NCI-H1436 treated with DMSO at 0.1 percent for 48 hours (cell line): Measurements from ENCODE around the gene UPP2.

Experiments used
- DNase-seq: peaks from one replicate; lab custom pipeline; 2025; lab: John Stamatoyannopoulos, UW

Gene UPP2

DNA sequence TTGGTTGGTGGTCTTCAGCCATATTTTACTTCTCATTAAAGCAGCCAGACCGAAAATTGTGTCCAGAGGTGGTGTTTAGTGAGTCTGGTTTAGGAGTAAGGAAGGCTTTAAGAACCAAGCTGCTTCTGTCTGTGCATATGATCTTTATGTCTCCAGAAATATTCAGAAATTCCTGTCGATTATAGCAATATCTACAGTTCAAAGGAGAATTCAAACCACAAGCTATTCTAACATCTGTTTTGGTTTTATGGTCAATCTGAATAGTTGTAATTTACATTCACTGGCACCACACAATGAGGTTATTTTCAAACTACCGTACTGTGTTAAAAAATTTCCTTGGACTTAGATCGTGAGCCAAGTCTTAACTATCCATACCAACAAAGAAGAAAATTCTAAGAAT lies 11.3 kb downstream of the UPP2 start:
- no peak for DNase-seq

DNA sequence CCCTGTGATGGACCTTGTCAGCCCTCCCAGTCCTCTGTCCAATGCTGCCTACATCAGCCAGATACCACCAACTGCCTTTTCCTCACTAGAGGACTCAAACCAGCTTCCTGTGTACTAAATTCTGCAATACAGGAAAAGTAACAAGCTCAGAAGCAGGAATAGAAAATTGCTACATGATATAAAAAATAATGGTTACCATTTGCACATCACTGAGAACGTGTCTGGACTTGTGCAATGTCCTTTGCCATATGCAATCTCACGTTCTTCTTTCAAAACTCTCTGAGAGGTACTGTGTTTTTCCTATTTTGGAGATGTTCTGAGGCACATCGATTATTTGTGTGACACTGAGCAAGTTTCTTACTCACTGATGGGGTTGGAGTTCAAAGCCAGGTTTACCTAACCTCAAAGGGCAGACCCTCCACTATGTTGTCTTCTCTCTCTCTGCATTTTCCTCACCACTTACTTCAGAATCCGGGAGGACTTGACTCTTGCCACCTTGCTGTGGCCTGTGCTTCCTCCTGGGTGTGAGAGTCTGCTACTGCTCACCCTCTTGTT lies 12.1 kb downstream of the UPP2 start:
- no peak for DNase-seq

- no peak for DNase-seq
These were observed 12.8 kb downstream of the UPP2 start for GRCh38 chr2:158114516-158114915.

- DNase-seq = no peak
These were observed 13.6 kb downstream of the UPP2 start for GRCh38 chr2:158115202-158115767.

DNA sequence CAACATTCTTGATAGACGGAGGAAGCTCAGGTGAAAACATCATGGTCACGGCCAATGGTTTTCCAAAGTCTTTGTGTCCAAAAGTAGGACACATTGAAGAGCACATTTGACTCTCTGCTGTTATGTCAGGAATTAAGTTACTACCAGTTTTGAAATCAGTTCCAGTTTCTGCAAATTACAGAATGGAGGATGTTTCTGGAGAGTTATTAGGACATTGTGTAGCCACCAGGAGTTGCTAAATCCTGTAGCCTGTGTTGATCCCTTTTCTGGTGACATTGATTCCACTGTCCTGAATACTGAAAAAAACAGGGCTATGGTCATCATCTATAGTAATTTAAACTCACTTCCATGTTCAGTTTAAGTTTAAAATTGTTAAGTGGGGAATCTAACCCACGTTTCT lies 15.3 kb downstream of the UPP2 start:
- DNase-seq = no peak

DNA sequence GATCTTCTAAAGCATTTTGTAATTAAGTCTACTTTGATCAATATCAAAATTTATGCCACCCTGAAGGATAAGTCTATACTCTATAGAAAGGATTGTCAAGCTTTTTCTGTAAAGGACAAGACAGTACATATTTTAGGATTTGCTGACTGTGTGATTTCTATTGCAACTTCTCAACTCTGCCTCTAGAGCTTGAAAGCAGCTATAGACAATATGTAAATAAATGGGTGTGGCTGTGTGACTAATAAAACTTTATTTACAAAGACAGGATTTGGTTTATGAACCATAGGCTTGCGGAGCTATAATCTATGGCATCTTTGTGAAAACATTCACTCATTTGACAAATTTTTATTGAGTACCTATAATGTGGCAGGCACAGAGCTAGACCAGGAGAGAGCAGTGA lies 18.4 kb downstream of the UPP2 start:
- no peak for DNase-seq

DNA sequence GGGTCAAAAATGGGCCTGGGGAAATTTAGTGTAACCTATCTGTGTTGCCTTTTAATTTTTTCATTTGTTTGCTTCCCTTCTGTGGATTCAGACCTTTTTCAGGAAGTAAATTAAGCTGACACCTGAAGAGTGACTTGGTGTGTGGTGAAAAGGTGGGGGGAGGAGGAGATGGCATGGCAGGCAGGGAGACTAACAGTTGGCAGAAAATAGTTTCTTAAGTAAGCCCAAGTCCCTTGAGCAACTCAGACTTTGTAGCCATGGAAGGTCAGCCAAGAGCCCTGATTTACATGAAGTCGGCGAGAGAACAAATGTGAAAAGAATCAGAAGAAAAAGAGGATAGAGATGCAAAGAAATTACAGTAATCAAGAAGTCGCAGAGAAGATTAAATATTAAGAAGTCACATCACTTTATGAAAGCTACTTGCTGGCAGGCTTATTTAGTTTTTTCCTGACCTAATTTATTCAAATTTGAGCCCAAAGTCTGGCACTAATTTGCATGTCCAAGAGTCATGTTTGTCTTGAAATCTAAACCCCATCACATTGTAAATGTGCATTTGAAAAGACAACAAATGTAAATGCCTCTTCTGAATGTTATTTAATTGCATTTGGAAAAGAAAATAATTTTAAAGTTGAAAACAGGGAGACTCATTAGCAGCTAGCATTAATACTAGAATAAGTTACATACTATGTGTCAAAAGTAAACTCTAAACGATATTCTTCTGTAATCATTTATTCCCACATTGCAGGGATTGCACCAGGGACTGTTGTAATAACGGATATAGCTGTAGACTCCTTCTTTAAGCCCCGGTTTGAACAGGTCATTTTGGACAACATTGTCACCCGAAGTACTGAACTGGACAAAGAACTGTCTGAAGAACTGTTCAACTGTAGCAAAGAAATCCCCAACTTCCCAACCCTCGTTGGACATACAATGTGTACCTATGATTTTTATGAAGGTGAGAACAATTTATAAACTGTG lies 19.3 kb downstream of the UPP2 start:
- no peak for DNase-seq

GRCh38 chr2:158124896-158125295 lies 23.2 kb downstream of the UPP2 start:
- DNase-seq = no peak

- DNase-seq = no peak
These were observed 24.3 kb downstream of the UPP2 start for GRCh38 chr2:158125756-158126498.

DNA sequence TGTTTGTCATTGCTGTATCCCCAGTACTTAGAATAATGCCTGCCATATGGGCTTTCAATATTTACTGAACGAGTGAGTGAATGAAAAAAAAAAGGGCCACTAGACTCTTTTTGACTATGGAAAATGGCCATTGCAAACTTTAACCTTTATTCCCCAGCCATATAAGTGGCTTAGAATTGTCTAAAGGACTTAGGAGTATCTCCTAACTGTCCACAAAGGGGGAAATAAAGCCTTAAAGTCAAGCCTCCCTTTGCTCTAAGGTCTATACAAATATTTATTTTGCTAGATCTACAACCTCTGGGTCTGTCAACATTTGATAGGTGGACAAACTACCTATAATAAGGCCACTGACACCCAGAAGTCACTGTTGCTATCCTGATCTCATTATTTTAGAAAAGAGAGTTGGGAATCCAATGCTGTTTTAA lies 25.7 kb downstream of the UPP2 start:
- no peak for DNase-seq

DNA sequence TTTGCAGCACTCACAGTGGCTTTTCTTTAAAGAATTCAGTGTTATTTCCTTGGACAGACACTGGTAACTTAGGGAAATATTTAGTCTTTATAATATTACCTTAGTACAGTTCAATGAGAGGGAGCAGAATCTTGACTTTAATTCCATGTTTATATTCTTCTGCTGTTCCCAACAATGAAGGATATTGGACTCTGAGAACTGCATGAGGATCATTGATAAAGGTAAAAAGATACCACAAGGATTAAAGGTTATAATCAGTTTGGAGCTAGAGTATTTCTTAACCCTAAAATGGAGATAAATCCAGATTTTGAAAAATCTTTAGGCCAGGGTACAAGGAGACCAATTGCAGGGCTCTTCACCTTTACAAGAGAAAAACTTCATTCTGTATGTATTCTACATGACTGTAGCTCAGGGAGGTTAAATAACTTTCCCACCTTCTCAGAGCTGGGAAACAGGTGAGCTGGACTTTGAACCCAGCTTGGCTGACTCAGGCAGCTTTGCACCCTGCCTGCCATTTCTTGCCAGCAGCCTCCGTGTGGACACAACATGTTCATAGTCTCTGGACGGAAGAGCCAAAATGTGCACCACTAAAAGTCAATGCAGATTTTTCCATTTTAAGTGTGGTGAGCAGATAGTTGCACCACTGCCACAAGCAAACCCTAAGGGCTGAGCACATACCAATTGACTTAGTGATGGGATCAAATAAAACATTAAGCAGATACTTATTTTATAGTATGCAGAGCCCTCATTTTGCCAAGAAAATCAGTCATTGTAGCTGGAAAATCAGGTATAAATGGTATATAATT lies 26.7 kb downstream of the UPP2 start:
- no peak for DNase-seq

DNA sequence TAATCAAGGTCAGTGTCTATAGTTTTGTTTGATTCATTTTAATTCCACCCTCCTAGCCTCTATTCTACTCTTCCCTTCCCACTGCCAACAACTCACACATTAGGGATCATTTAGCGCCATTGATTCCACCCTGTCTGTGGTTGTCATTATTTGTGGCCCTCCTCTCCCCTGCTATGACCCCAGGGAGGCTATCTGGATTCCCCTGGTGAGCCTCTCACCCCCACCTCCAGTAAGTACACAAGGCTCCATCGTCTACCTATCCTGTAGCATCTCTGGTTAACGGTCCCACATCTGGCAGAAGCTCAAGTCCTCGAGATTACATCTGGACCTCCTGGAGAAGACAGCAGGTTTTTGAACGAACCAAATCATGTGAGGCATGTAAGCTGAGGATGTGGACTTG lies 27.4 kb downstream of the UPP2 start:
- no peak for DNase-seq

DNA sequence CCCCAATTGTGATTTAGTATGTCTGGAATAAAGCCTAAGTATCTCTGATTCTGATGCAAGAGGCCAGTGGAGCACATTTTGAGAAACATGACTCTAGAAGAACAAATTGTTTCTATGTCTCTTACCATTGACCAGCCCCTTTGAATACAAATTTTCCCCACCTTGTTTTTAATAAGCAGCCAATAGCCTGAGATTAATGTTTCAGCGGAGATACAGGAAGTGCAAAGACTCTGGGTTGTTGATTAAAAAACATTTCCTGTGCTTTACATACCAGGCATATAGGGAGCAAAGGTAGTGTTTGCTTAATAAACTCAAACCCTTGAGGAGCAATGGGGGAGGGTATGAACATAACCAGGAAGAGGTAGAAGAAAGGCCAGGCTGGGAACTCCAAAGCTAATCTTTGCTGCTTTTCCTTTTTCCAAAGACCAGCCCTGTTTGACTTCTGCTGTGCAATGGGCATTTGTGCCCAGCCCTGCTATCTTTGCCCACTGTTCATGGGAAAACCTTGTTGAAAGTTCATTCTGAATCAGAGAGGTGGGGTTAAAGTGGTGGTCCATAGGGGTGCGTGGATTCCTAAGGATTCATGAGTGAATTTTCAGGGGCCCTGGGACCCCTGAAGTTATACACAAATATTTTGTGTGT lies 29.3 kb downstream of the UPP2 start:
- DNase-seq = no peak

DNA sequence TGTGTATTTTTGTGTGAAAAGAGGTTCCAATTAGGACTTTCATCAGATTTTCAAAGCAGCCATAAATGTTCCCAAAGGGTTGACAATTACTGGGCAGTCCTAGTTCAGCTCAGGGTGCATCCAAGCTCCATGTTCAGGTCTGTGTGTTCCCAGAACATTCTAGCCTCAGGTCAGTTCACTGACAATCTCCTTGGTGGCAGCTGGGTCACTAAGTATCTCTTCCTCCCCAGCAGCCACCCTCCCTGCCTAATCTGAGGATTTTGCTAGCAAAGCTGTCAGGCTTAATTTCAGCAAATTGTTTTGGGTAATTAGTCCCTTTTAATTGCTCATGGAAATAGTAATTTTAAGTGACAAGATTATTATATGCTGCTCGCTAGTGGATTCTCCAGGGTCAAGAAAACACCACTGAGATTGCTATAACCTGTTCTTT lies 29.8 kb downstream of the UPP2 start:
- no peak for DNase-seq

GRCh38 chr2:158131919-158132566 lies 30.4 kb downstream of the UPP2 start:
- no peak for DNase-seq

DNA sequence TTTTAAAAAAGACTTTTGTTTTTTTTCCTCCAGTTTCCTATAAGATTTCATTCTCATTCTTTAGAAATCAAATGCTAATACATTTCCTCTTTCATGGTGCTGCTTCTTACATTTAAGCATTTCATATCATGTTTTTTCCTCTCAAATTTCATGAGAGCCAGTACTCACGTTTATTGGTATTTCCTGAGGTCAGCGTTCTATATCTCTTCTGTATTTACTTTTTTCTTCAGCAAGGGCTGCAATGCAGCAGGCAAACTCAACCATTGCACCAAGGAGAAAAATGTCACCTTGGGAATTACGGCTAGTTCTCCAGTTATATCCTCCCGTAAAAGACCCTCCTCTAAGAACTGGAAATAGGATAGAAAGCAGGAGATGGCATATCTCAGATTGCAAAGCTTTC lies 32.4 kb downstream of the UPP2 start:
- no peak for DNase-seq

DNA sequence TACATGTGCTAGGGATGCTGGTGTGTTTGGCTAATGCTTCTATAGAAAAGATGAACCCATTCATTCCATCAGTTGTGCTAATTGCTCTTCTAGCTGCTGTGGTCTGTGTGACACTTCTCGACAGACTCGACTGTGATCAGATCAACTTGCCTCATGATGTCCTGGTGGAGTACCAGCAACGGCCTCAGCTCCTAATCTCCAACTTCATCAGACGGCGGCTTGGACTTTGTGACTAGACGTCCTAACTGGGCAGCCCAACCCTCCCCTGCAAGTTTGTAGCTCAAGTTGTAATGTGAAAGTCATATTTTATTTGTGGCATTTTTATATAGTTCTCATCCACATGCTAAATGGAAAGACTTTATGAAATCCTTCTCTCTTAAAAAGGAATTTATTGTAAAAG lies 33.0 kb downstream of the UPP2 start:
- DNase-seq = no peak

DNA sequence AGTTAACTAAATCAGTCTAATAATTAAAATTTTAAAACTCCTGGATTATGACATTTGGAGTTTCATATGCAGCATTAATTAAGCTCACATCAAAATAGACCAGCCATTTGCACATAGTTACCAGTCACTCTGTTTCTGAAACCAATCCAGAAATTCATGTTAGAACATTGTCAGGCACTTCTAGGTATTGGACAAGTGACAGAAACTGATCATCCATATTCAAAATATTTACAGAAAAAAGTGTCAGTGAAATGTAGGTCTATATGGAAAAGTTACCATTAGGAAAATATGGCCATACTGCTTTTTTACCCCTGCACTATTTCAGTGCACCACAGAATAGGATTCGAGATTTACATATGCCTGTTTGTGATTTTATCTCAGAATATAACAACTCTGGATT lies 33.4 kb downstream of the UPP2 start:
- no peak for DNase-seq

GRCh38 chr2:158138255-158138654 lies 36.6 kb downstream of the UPP2 start:
- DNase-seq = no peak

DNA sequence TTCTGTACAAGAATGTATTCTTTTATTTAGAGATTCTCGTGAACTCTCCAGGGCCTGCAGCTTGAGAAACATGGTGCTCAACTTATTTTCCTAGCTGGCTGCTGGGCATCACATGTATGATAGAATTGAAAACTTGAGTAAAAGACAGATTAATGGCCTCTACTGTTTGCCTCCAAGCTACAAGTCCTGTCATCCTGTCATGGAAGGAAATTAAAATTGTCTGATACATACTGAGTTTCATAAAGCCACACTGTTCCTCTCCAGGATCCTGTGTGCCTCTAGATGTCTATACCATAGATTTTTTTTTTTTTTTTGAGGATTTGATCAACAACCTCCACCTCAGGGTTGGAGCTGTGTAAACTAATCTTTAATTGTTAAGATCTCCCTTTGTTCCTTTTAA lies 38.5 kb downstream of the UPP2 start:
- no peak for DNase-seq

GRCh38 chr2:158142165-158142564 lies 40.5 kb downstream of the UPP2 start:
- no peak for DNase-seq
